Gastrocnemius medialis (tissue), 4 donors: ENCODE data around the gene ZXDC. TPM values are rescaled to one million over a fixed set of nuclear protein-coding genes. Genes with fewer than 3 reads are reported as not detected.

ENCODE experiments used
- ATAC-seq, 2 donors: fragments of 150-250 bp; one replicate each; pipeline ENCODE4 v1.9.1; 2016
- DNase-seq, 2 donors: peaks; one replicate each; pipeline ENCODE4 v3.0.0-alpha.2; 2019
- H3K27ac ChIP-seq, 4 donors: fragments of 200-600 bp; sonication (generic); 1 replicate in 1 of 4; 2 replicates in 3 of 4; pipeline ENCODE4 v1.5.1; 2016 to 2018; ENCODE audit warnings: mild to moderate bottlenecking in 2 of 4, moderate library complexity in 1 of 4
- H3K27me3 ChIP-seq, 3 donors: fragments of 200-600 bp; sonication (generic) in 2 of 3; 1 replicate in 1 of 3; 2 replicates in 2 of 3; pipeline versions ENCODE4 v1.5.1 to v1.6.0; 2016 to 2019; ENCODE audit warnings: mild to moderate bottlenecking in 1 of 3, moderate library complexity in 1 of 3
- H3K36me3 ChIP-seq, 2 donors: fragments of 200-600 bp; sonication (generic) in 1 of 2; one replicate each; pipeline ENCODE4 v1.5.1; 2017 to 2018
- H3K4me1 ChIP-seq, 2 donors: fragments of 200-600 bp; sonication (generic) in 1 of 2; one replicate each; pipeline ENCODE4 v1.5.1; 2016 to 2017; ENCODE audit warnings: mild to moderate bottlenecking in 2 of 2
- H3K4me3 ChIP-seq, 4 donors: fragments of 200-600 bp; sonication (generic) in 3 of 4; 1 replicate in 1 of 4; 2 replicates in 3 of 4; pipeline ENCODE4 v1.5.1; 2016 to 2019; ENCODE audit warnings: mild to moderate bottlenecking in 2 of 4
- H3K9me3 ChIP-seq, 3 donors: fragments of 200-600 bp; sonication (generic) in 2 of 3; 1 replicate in 1 of 3; 2 replicates in 2 of 3; pipeline ENCODE4 v1.5.1; 2016 to 2019
- POLR2A ChIP-seq, 2 donors: fragments of 450-650 bp; IDR thresholded peaks; one replicate each; pipeline ENCODE4 v1.6.1; 2017; ENCODE audit warnings: antibody characterized with exemption in 2 of 2, mild to moderate bottlenecking in 2 of 2, moderate library complexity in 2 of 2
- in situ Hi-C, 4 donors: fragments of 200-750 bp; cut with MboI; loops; one replicate each; pipeline versions ENCODE4 v1.15.0 to v1.8.0; 2017; ENCODE audit warnings: low sequenced_read_pairs in 4 of 4
- intact Hi-C: fragments of 100-400 bp; cut with DNase I; formaldehyde crosslinking; loops from one replicate; pipeline ENCODE4 v1.15.1; 2023; ENCODE audit warnings: low total_unique reads
- total RNA-seq, 4 donors: library from RNA; depleted of rRNA; stranded (reverse); fragments of >200 nt; gene quantifications; one replicate each; pipeline versions ENCODE4 v1.1.0 to v1.2.3, GENCODE V29; 2016
- TF ChIP-seq, protein P1 (sequence below), 5 experiments: fragments of 450-650 bp in 3 of 5; fragments of 200-600 bp in 2 of 5; sonication (generic) in 2 of 5; IDR thresholded peaks in 4 of 5; conservative IDR thresholded peaks in 1 of 5; 1 replicate in 4 of 5; 2 replicates in 1 of 5; pipeline ENCODE4 v1.5.1; 2016 to 2019; ENCODE audit warnings: antibody characterized with exemption in 5 of 5, mild to moderate bottlenecking in 3 of 5, moderate library complexity in 3 of 5

Gene ZXDC
- total RNA-seq, 4 donors from 2014 or later, result 40.9 to 54.2 (median 45.4) TPM

DNA sequence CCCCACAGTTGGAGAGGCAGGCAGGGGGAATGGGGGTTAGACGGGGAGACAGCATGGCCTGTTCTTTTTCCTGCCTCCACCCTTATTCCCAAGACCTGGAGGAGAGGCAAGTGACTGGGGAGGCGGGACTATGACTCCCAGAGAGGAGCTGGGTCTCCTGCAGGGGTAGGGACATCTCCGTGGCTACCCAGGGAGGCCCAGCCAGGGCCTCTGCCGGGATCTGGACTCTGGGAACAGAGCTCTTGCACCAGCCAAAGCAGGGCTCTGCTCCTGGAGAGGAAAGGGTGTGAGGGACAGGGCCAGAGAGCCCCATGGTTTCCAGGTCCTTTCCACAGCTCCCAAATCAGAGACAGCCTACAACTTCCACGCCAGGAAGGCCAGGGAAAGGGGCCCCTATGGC, 58.2 kb downstream of the ZXDC start:
- Histone ChIP-seq H3K4me3 (no peak overlapping the region), H3K9me3 (no peaks in the 10 kb centered on the region), H3K4me1 (peaks cover 6 to 8% of the 10 kb centered on the region in 2 donors), H3K36me3 (no peaks in the 10 kb centered on the region), H3K27ac (no peak overlapping the region), H3K27me3 (peaks cover 15 to 19% (median 19%) of the 10 kb centered on the region in 3 donors)
- intact Hi-C loops, result no loop called here
- in situ Hi-C loops, result no loop called here
- DNase-seq, result no peak
- no peak for ATAC-seq
- TF ChIP-seq, protein P1, sequence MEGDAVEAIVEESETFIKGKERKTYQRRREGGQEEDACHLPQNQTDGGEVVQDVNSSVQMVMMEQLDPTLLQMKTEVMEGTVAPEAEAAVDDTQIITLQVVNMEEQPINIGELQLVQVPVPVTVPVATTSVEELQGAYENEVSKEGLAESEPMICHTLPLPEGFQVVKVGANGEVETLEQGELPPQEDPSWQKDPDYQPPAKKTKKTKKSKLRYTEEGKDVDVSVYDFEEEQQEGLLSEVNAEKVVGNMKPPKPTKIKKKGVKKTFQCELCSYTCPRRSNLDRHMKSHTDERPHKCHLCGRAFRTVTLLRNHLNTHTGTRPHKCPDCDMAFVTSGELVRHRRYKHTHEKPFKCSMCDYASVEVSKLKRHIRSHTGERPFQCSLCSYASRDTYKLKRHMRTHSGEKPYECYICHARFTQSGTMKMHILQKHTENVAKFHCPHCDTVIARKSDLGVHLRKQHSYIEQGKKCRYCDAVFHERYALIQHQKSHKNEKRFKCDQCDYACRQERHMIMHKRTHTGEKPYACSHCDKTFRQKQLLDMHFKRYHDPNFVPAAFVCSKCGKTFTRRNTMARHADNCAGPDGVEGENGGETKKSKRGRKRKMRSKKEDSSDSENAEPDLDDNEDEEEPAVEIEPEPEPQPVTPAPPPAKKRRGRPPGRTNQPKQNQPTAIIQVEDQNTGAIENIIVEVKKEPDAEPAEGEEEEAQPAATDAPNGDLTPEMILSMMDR (IDR thresholded peaks at IDR 0.05 in 4 of 5, conservative IDR thresholded peaks at IDR 0.05 in 1 of 5), result no peak
- TF ChIP-seq POLR2A (IDR thresholded peaks at IDR 0.05), result no peak

DNA sequence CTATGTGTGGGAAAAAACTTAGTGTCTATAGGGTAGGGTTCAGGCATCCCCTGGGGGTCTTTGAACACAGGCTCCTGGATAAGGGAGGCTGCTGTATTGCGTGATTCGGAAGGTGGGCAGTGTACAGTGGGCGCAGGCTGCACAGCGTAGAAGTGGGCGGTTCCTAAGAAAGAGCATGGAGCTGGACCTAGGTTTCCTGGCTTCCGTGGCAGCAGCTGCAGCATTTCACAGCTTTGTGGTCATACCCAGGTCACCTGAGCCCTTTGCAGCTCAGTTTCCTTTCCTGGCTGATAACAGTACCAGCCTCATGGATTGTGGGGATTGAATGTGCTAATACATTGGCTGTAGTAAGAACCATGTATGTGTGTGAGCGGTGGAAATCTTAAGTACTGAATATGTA, 58.7 kb downstream of the ZXDC start:
- peaks cover 15 to 21% (median 19%) of the 10 kb centered on the region in 3 donors for H3K27me3 ChIP-seq
- in situ Hi-C loops, result no loop called here
- no peak overlapping the region for H3K27ac ChIP-seq
- ATAC-seq, result peak; percentile 51 to 63
- TF ChIP-seq, protein P1 (IDR thresholded peaks at IDR 0.05 in 4 of 5, conservative IDR thresholded peaks at IDR 0.05 in 1 of 5), result no peak
- no peak for TF ChIP-seq POLR2A (IDR thresholded peaks at IDR 0.05)
- no peak overlapping the region for H3K4me3 ChIP-seq
- no peak for DNase-seq
- intact Hi-C loops, result no loop called here
- H3K36me3 ChIP-seq, result no peaks in the 10 kb centered on the region
- peaks cover 6 to 8% of the 10 kb centered on the region in 2 donors for H3K4me1 ChIP-seq
- H3K9me3 ChIP-seq, result no peaks in the 10 kb centered on the region

DNA sequence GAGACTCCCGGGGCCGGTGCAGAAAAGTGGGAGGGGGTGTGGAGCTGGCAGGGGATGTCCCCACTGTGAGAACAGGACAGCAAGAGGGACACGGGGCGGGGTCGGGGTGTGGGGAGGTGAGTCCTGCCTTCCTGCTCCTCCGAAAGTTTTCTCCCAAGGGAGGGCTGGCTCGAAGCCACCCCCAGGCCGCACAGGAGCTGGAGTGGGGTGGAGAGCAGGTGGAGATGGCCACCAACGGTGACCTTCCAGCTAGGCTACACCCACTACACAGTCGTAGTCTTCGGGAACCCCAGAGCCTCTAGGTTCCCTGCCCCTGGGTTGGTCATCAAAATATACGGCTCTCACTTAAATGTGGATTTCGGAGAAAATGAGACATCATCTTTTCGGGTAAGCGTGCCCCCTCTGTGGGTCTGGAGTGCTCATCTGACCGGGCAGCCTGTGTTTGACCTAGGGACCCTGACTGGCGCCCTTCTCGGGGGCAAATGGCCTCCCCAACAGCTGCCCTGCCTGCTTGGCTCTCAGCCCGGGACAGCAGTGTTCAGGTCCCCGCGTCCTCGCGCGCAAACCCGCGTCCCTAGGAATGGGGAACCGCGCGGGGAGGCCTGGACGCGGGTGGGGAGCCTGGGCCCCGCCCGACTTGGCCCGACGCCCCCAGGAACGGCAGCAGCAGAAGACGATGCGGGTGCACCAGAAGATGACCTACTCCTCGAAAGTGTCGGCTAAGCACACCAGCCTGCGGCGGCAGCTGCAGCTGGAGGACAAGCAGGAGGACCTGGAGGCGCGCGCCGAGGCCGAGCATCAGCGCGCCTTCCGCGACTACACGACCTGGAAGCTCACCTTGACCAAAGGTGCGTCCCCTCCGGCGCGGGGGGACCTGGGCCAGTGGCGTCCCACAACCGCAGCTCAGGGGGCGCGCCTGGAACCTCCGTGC, 59.8 kb downstream of the ZXDC start:
- Histone ChIP-seq H3K36me3 (no peaks in the 10 kb centered on the region), H3K27me3 (peaks cover 15 to 24% (median 21%) of the 10 kb centered on the region in 3 donors), H3K27ac (no peak overlapping the region), H3K4me3 (no peak overlapping the region), H3K9me3 (no peaks in the 10 kb centered on the region), H3K4me1 (peaks cover 6 to 8% of the 10 kb centered on the region in 2 donors)
- intact Hi-C loops (no loop called here), in situ Hi-C loops (no loop called here)
- DNase-seq (no peak), ATAC-seq (no peak)
- TF ChIP-seq POLR2A (IDR thresholded peaks at IDR 0.05), result no peak
- TF ChIP-seq, protein P1 (IDR thresholded peaks at IDR 0.05 in 4 of 5, conservative IDR thresholded peaks at IDR 0.05 in 1 of 5), result no peak

DNA sequence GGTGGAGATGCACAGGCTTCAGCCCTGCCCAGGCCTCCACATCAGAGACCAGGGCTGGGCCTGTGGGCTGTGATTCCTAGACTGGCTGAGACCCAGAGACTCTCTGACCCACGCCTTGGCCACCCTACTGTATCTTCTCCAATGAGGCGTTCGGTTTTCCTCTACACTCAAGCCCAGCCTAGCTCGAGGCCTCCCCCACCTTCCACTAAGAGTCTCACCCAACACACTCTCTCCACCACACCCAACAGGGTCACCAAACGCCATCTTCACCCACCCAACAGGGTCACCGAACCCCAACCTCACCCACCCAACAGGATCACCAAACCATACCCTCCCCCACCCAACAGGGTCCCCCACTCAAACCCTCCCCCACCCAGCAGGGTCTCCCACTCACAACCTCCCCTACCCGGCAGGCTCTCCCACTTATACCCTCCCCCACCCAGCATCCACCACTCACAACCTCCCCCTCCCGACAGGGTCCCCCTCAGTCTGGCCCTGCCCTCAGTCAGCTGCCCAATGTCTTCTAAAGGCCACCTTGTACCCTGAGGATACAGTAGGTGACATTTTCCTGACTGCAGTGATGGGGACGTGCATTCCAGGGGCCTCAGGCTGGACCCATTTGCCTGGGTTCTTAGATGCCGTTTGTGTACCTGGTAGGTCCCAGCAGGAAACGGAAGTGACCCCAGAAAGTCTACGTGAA, 60.6 kb downstream of the ZXDC start:
- in situ Hi-C loops, result no loop called here
- DNase-seq (no peak), ATAC-seq (no peak)
- no peak overlapping the region for H3K4me3 ChIP-seq
- H3K27ac ChIP-seq, result no peak overlapping the region
- no peaks in the 10 kb centered on the region for H3K36me3 ChIP-seq
- TF ChIP-seq POLR2A (IDR thresholded peaks at IDR 0.05), result no peak
- TF ChIP-seq, protein P1 (IDR thresholded peaks at IDR 0.05 in 4 of 5, conservative IDR thresholded peaks at IDR 0.05 in 1 of 5), result no peak
- H3K9me3 ChIP-seq, result no peaks in the 10 kb centered on the region
- intact Hi-C loops, result no loop called here
- peaks cover 20 to 31% (median 26%) of the 10 kb centered on the region in 3 donors for H3K27me3 ChIP-seq
- peaks cover 6 to 8% of the 10 kb centered on the region in 2 donors for H3K4me1 ChIP-seq
